D341Med (cell line): ENCODE data around the gene RIN3.

ENCODE experiments used
- DNase-seq: peaks from one replicate; pipeline ENCODE4 v3.0.0; 2012; ENCODE audit warnings: low spot score

The RIN3 gene

GRCh38 chr14:92556863-92557543, 43.4 kb downstream of the RIN3 start:
- no peak for DNase-seq

GRCh38 chr14:92557544-92557912, 43.9 kb downstream of the RIN3 start:
- DNase-seq, result no peak

- DNase-seq, result no peak
These were observed 44.7 kb downstream of the RIN3 start for GRCh38 chr14:92558319-92558718.

- DNase-seq, result no peak
These were observed 45.9 kb downstream of the RIN3 start for GRCh38 chr14:92559486-92559885.

GRCh38 chr14:92560106-92560865, 46.7 kb downstream of the RIN3 start:
- no peak for DNase-seq

- DNase-seq, result no peak
These were observed 48.4 kb downstream of the RIN3 start for GRCh38 chr14:92561906-92562479.

- DNase-seq, result no peak
These were observed 49.8 kb downstream of the RIN3 start for GRCh38 chr14:92563359-92563758.

- DNase-seq, result no peak
These were observed 50.2 kb downstream of the RIN3 start for GRCh38 chr14:92563765-92564285.

GRCh38 chr14:92564344-92565039, 50.9 kb downstream of the RIN3 start:
- no peak for DNase-seq

GRCh38 chr14:92565040-92565717, 51.6 kb downstream of the RIN3 start:
- no peak for DNase-seq

- DNase-seq, result no peak
These were observed 52.1 kb downstream of the RIN3 start for GRCh38 chr14:92565718-92566115.

GRCh38 chr14:92567173-92567725, 53.7 kb downstream of the RIN3 start:
- no peak for DNase-seq

- DNase-seq, result no peak
These were observed 55.3 kb downstream of the RIN3 start for GRCh38 chr14:92568621-92569479.

- DNase-seq, result no peak
These were observed 57.2 kb downstream of the RIN3 start for GRCh38 chr14:92570674-92571262.

- no peak for DNase-seq
These were observed 58.5 kb downstream of the RIN3 start for GRCh38 chr14:92572050-92572449.

GRCh38 chr14:92573761-92574498, 60.3 kb downstream of the RIN3 start:
- no peak for DNase-seq

- DNase-seq, result no peak
These were observed 61.6 kb downstream of the RIN3 start for GRCh38 chr14:92575061-92575747.

GRCh38 chr14:92575748-92576303, 62.2 kb downstream of the RIN3 start:
- no peak for DNase-seq

GRCh38 chr14:92577321-92577742, 63.8 kb downstream of the RIN3 start:
- no peak for DNase-seq
